Transverse colon (tissue), 4 donors: ENCODE data around the gene UBE2L5.

Experiments used
- CTCF ChIP-seq, 5 experiments: fragments of 200-600 bp in 3 of 5; fragments of 450-650 bp in 2 of 5; sonication (generic) in 3 of 5; IDR thresholded peaks; 1 replicate in 2 of 5; 2 replicates in 3 of 5; pipeline ENCODE4 v1.5.1; 2016 to 2017; ENCODE audit warnings: antibody characterized with exemption in 5 of 5, inconsistent platforms in 3 of 5, mild to moderate bottlenecking in 2 of 5, moderate library complexity in 1 of 5
- EP300 ChIP-seq: sonication (generic); formaldehyde crosslinking; IDR thresholded peaks from one replicate; pipeline ENCODE4 v1.6.1; 2017; ENCODE audit warnings: antibody characterized with exemption, low read depth
- POLR2A ChIP-seq: fragments of 450-650 bp; IDR thresholded peaks from one replicate; pipeline ENCODE4 v1.6.1; 2016; ENCODE audit warnings: antibody characterized with exemption, mild to moderate bottlenecking, moderate library complexity
- POLR2AphosphoS5 ChIP-seq, 3 donors: sonication (generic); formaldehyde crosslinking; IDR thresholded peaks; one replicate each; pipeline ENCODE4 v1.6.1; 2016; ENCODE audit warnings: antibody characterized with exemption in 3 of 3

GRCh38 chr13:30465593-30466357 lies 43.5 kb downstream of the UBE2L5 start, which contains the start of gene HMGB1:
- no peak for TF ChIP-seq CTCF (IDR thresholded peaks at IDR 0.05)
- TF ChIP-seq EP300 = no peak
- peak; percentile 99 for TF ChIP-seq POLR2A
- peak; percentile 99 for TF ChIP-seq POLR2AphosphoS5 (IDR thresholded peaks at IDR 0.05)
